HT-29 (cell line): Measurements from ENCODE around the gene SP2. TPM values are rescaled to one million over a fixed set of nuclear protein-coding genes. Genes with fewer than 3 reads are reported as not detected.

Experiments used
- DNase-seq: peaks from one replicate; pipeline ENCODE4 v3.0.0-alpha.2; 2015; ENCODE audit warnings: low spot score
- total RNA-seq: library from RNA; depleted of rRNA; stranded (reverse); fragments of >200 nt; shearing (Covaris generic); gene quantifications from 2 replicates; pipeline ENCODE4 v1.2.3, GENCODE V29; 2014

Gene SP2
- total RNA-seq, 1 experiment from 2014 or later, result 7.9 TPM

- peak; percentile 93 for DNase-seq
These were observed 53.2 kb downstream of the SP2 start for GRCh38 chr17:47949197-47949759.

GRCh38 chr17:47949946-47950345, 53.9 kb downstream of the SP2 start:
- DNase-seq, result peak; percentile 34

GRCh38 chr17:47950448-47950847, 54.4 kb downstream of the SP2 start:
- peak; percentile 71 for DNase-seq

GRCh38 chr17:47952171-47953021, 56.4 kb downstream of the SP2 start:
- peak; percentile 83 for DNase-seq

- DNase-seq, result no peak
These were observed 57.9 kb downstream of the SP2 start for GRCh38 chr17:47953909-47954308.

GRCh38 chr17:47955497-47956461, 59.7 kb downstream of the SP2 start:
- DNase-seq, result peak; percentile 63

- no peak for DNase-seq
These were observed 61.0 kb downstream of the SP2 start for GRCh38 chr17:47956791-47957590.

GRCh38 chr17:47957591-47958490, 61.8 kb downstream of the SP2 start, which contains the start of gene PRR15L:
PRR15L (minus strand) TSS chr17:47957883; CDS start chr17:47953234, 4,649 bp downstream.
- peak; percentile 86 for DNase-seq

GRCh38 chr17:47959825-47960655, 64.0 kb downstream of the SP2 start:
- peak; percentile 84 for DNase-seq

- no peak for DNase-seq
These were observed 65.4 kb downstream of the SP2 start for GRCh38 chr17:47961406-47961805.

GRCh38 chr17:47962901-47963300, 66.9 kb downstream of the SP2 start:
- DNase-seq, result no peak

- no peak for DNase-seq
These were observed 68.8 kb downstream of the SP2 start for GRCh38 chr17:47964856-47965255.

- DNase-seq, result peak; percentile 76
These were observed 70.1 kb downstream of the SP2 start for GRCh38 chr17:47966079-47966519.

- no peak for DNase-seq
These were observed 71.7 kb downstream of the SP2 start for GRCh38 chr17:47967607-47968252.

- DNase-seq, result no peak
These were observed 72.8 kb downstream of the SP2 start for GRCh38 chr17:47968836-47969235.

GRCh38 chr17:47969930-47970724, 74.1 kb downstream of the SP2 start:
- no peak for DNase-seq

GRCh38 chr17:47970725-47971499, 74.9 kb downstream of the SP2 start, which contains the start of gene CDK5RAP3:
CDK5RAP3 (plus strand) TSS chr17:47971113; CDS start chr17:47971147, 34 bp downstream.
- peak; percentile 100 for DNase-seq
